ENCODE measurements around the gene SFMBT2.
"Not testable (repeated sequence)": the region's sequence is repeated elsewhere in the genome, so short reads cannot be mapped to it uniquely, and the experiment has no call there.

SFMBT2 gene

GRCh38 chr10:7391748-7392147, 19.1 kb downstream of the SFMBT2 start:
- no peak for TF ChIP-seq CTCF (conservative IDR thresholded peaks at IDR 0.05; ENCODE audit: low read depth, low read length)
- Histone ChIP-seq H4K20me1 (ENCODE audit: insufficient read depth) (peaks cover 57% of the 10 kb centered on the region), H3K27me3 (ENCODE audit: insufficient read depth, low read depth) (no peaks in the 10 kb centered on the region)

GRCh38 chr10:7390689-7391110, 20.1 kb downstream of the SFMBT2 start:
- Histone ChIP-seq H4K20me1 (ENCODE audit: insufficient read depth) (peaks cover 62% of the 10 kb centered on the region), H3K79me2 (ENCODE audit: insufficient read depth, low read depth) (peaks cover 98% of the 10 kb centered on the region)

More at GRCh38 chr10:7391748-7392147, 19.1 kb downstream of the SFMBT2 start:
- Histone ChIP-seq H3K4me1 (ENCODE audit: low read depth, poor library complexity, severe bottlenecking) (peaks cover 40% of the 10 kb centered on the region), H3K27ac (no peak overlapping the region), H3K4me2 (no peak overlapping the region), H3K4me3 (IDR thresholded peaks at IDR 0.05; ENCODE audit: insufficient read depth, low read depth, low read length) (no peak overlapping the region), H3K79me2 (ENCODE audit: insufficient read depth, low read depth) (peaks cover 97% of the 10 kb centered on the region), H3K9ac (no peak overlapping the region), H3K36me3 (ENCODE audit: insufficient read depth) (no peaks in the 10 kb centered on the region), H2AFZ (ENCODE audit: low read depth) (no peak overlapping the region)

GRCh38 chr10:7389844-7390243, 21.0 kb downstream of the SFMBT2 start:
- Histone ChIP-seq H3K9ac (no peak overlapping the region), H3K27me3 (ENCODE audit: insufficient read depth, low read depth) (no peaks in the 10 kb centered on the region), H3K79me2 (ENCODE audit: insufficient read depth, low read depth) (peaks cover 96% of the 10 kb centered on the region), H3K4me3 (IDR thresholded peaks at IDR 0.05; ENCODE audit: insufficient read depth, low read depth, low read length) (no peak overlapping the region), H2AFZ (ENCODE audit: low read depth) (no peak overlapping the region), H3K4me2 (peak overlapping the region; percentile 12; the same call in 1 of the 2 replicates), H4K20me1 (ENCODE audit: insufficient read depth) (peaks cover 57% of the 10 kb centered on the region), H3K27ac (no peak overlapping the region), H3K4me1 (ENCODE audit: low read depth, poor library complexity, severe bottlenecking) (peaks cover 50% of the 10 kb centered on the region), H3K36me3 (ENCODE audit: insufficient read depth) (no peaks in the 10 kb centered on the region; the same call in 1 of the 2 replicates)
- no peak for TF ChIP-seq CTCF (conservative IDR thresholded peaks at IDR 0.05; ENCODE audit: low read depth, low read length)

More at GRCh38 chr10:7390689-7391110, 20.1 kb downstream of the SFMBT2 start:
- not testable (repeated sequence) for H3K9ac ChIP-seq; H3K36me3 ChIP-seq (ENCODE audit: insufficient read depth); H3K27ac ChIP-seq; H3K4me3 ChIP-seq (IDR thresholded peaks at IDR 0.05; ENCODE audit: insufficient read depth, low read depth, low read length); H3K4me2 ChIP-seq; H2AFZ ChIP-seq (ENCODE audit: low read depth); H3K27me3 ChIP-seq (ENCODE audit: insufficient read depth, low read depth)
- H3K4me1 ChIP-seq (ENCODE audit: low read depth, poor library complexity, severe bottlenecking) = peaks cover 50% of the 10 kb centered on the region

- TF ChIP-seq CTCF (conservative IDR thresholded peaks at IDR 0.05; ENCODE audit: low read depth, low read length) = no peak
- H4K20me1 ChIP-seq (ENCODE audit: insufficient read depth) = peaks cover 54% of the 10 kb centered on the region
- H3K4me1 ChIP-seq (ENCODE audit: low read depth, poor library complexity, severe bottlenecking) = peaks cover 50% of the 10 kb centered on the region
- no peaks in the 10 kb centered on the region; the same call in 1 of the 2 replicates for H3K36me3 ChIP-seq (ENCODE audit: insufficient read depth)
- no peaks in the 10 kb centered on the region for H3K27me3 ChIP-seq (ENCODE audit: insufficient read depth, low read depth)
- H3K79me2 ChIP-seq (ENCODE audit: insufficient read depth, low read depth) = peaks cover 96% of the 10 kb centered on the region
- no peak overlapping the region for H2AFZ ChIP-seq (ENCODE audit: low read depth)
- H3K9ac ChIP-seq = no peak overlapping the region
- no peak overlapping the region for H3K4me3 ChIP-seq (IDR thresholded peaks at IDR 0.05; ENCODE audit: insufficient read depth, low read depth, low read length)
- no peak overlapping the region for H3K27ac ChIP-seq
- H3K4me2 ChIP-seq = peak overlapping the region; percentile 12; the same call in 1 of the 2 replicates
Observed at GRCh38 chr10:7389346-7389745, 21.5 kb downstream of the SFMBT2 start.

GRCh38 chr10:7388602-7389001, 22.2 kb downstream of the SFMBT2 start:
- no peak for TF ChIP-seq CTCF (conservative IDR thresholded peaks at IDR 0.05; ENCODE audit: low read depth, low read length)
- H3K79me2 ChIP-seq (ENCODE audit: insufficient read depth, low read depth) = peaks cover 96% of the 10 kb centered on the region
- no peaks in the 10 kb centered on the region for H3K27me3 ChIP-seq (ENCODE audit: insufficient read depth, low read depth)
- no peak overlapping the region for H3K4me2 ChIP-seq
- no peak overlapping the region for H2AFZ ChIP-seq (ENCODE audit: low read depth)
- H3K36me3 ChIP-seq (ENCODE audit: insufficient read depth) = no peaks in the 10 kb centered on the region; the same call in 1 of the 2 replicates
- no peak overlapping the region for H3K9ac ChIP-seq
- H4K20me1 ChIP-seq (ENCODE audit: insufficient read depth) = peaks cover 52% of the 10 kb centered on the region
- no peak overlapping the region for H3K4me3 ChIP-seq (IDR thresholded peaks at IDR 0.05; ENCODE audit: insufficient read depth, low read depth, low read length)
- no peak overlapping the region for H3K27ac ChIP-seq
- peaks cover 50% of the 10 kb centered on the region for H3K4me1 ChIP-seq (ENCODE audit: low read depth, poor library complexity, severe bottlenecking)

- H3K4me1 ChIP-seq (ENCODE audit: low read depth, poor library complexity, severe bottlenecking) = peaks cover 50% of the 10 kb centered on the region
- H3K9ac ChIP-seq; H3K4me2 ChIP-seq; H3K36me3 ChIP-seq (ENCODE audit: insufficient read depth); H3K4me3 ChIP-seq (IDR thresholded peaks at IDR 0.05; ENCODE audit: insufficient read depth, low read depth, low read length); H3K27me3 ChIP-seq (ENCODE audit: insufficient read depth, low read depth); H2AFZ ChIP-seq (ENCODE audit: low read depth); H3K27ac ChIP-seq: not testable (repeated sequence)
- H4K20me1 ChIP-seq (ENCODE audit: insufficient read depth) = peaks cover 51% of the 10 kb centered on the region
- peaks cover 96% of the 10 kb centered on the region for H3K79me2 ChIP-seq (ENCODE audit: insufficient read depth, low read depth)
Observed at GRCh38 chr10:7388149-7388548, 22.7 kb downstream of the SFMBT2 start.

Data from KMS-11 (cell line).